GM12875 (cell line): ENCODE measurements around the gene BCOR.

ENCODE experiments used
- H3K4me3 ChIP-seq: one replicate; pipeline ENCODE4 v1.5.1; 2011; ENCODE audit warnings: low read depth, low read length, control low read depth
- TF ChIP-seq, protein P1 (sequence below): IDR thresholded peaks from 2 replicates; pipeline ENCODE4 v1.5.1; 2011; ENCODE audit warnings: low read depth, mild to moderate bottlenecking, control low read depth, inconsistent platforms, low read length, moderate library complexity, borderline replicate concordance; ENCODE audit not compliant: insufficient read depth

The BCOR gene

GRCh38 chrX:40030205-40030604, 67.6 kb downstream of the BCOR start:
- no peak overlapping the region for H3K4me3 ChIP-seq
- TF ChIP-seq, protein P1, sequence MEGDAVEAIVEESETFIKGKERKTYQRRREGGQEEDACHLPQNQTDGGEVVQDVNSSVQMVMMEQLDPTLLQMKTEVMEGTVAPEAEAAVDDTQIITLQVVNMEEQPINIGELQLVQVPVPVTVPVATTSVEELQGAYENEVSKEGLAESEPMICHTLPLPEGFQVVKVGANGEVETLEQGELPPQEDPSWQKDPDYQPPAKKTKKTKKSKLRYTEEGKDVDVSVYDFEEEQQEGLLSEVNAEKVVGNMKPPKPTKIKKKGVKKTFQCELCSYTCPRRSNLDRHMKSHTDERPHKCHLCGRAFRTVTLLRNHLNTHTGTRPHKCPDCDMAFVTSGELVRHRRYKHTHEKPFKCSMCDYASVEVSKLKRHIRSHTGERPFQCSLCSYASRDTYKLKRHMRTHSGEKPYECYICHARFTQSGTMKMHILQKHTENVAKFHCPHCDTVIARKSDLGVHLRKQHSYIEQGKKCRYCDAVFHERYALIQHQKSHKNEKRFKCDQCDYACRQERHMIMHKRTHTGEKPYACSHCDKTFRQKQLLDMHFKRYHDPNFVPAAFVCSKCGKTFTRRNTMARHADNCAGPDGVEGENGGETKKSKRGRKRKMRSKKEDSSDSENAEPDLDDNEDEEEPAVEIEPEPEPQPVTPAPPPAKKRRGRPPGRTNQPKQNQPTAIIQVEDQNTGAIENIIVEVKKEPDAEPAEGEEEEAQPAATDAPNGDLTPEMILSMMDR, result no peak

GRCh38 chrX:40022421-40022820, 75.3 kb downstream of the BCOR start:
- TF ChIP-seq, protein P1, result no peak
- H3K4me3 ChIP-seq, result no peak overlapping the region

GRCh38 chrX:40021647-40022046, 76.1 kb downstream of the BCOR start:
- H3K4me3 ChIP-seq, result no peak overlapping the region
- TF ChIP-seq, protein P1, result no peak

DNA sequence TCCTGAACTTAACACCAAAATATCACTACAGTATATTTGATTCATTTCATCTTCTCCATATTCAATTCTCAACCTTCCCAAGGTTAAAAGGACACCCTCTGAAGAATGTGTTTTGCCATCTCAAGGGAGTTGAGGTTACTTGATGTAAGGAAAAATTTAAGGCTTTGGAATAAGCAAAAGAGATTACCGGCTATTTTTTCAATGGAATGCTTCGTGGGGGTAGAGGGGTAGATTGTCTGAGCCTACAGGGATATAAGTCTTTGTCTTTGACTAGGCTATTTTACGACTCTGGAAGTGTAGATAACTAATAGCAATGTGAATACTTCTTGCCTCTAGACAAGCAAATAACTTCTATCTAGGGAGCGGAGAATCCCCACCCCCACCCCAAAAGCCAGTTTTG, 78.2 kb downstream of the BCOR start:
- H3K4me3 ChIP-seq, result no peak overlapping the region
- TF ChIP-seq, protein P1, result no peak

DNA sequence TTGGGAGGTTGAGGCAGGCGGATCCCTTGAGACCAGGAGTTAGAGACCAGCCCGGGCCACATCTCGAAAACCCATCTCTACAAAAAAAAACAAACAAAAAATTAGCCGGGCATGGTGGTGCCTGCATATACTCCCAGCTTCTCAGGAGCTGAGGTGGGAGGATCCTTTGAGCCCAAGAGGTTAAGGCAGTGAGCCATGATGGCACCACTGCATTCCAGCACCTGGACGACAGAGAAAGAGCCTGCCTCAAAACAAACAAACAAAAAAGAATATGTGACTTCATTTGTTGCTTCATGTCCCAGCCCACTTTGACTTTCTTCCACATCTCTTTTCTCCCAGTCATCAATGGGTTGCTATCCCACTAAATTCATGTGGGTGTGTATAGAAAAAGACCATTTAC, 79.7 kb downstream of the BCOR start:
- no peak overlapping the region for H3K4me3 ChIP-seq
- TF ChIP-seq, protein P1, result no peak

DNA sequence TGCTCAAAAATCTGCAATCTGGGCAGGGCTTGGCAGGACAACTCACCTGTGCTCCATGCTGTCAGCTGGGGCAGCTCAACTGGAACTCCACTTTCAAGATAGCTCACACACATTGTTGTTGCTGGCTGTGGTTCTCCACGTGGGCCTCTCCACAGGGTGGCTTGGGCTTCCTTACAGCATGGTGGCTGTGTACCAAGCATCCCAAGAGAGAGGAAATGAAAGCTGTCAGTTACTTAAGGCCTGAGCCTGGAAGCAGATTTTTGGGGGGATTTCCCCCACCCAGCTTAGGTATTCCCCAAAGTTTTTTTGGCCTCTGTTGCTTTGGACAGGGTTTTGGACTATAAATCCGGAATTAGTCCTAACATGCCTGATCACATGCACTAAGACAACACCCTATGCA, 81.0 kb downstream of the BCOR start:
- TF ChIP-seq, protein P1, result no peak

GRCh38 chrX:40015693-40016092, 82.1 kb downstream of the BCOR start:
- TF ChIP-seq, protein P1, result no peak
- no peak overlapping the region for H3K4me3 ChIP-seq

More for the DNA sequence above, 81.0 kb downstream of the BCOR start:
- no peak overlapping the region for H3K4me3 ChIP-seq
